Mucosa of descending colon (tissue), 3 donors: Measurements from ENCODE around the gene IL22RA2. TPM values are rescaled to one million over a fixed set of nuclear protein-coding genes. Genes with fewer than 3 reads are reported as not detected.

Experiments used
- ATAC-seq: fragments of 200-7000 bp; cut with Tn5 transposase; one replicate; pipeline ENCODE4 v1.9.1; 2020; ENCODE audit warnings: mild to moderate bottlenecking, moderate library complexity
- DNase-seq, 3 donors: peaks; one replicate each; pipeline ENCODE4 v3.0.0-alpha.2; 2020
- H3K36me3 ChIP-seq: fragments of 200-600 bp; one replicate; pipeline ENCODE4 v1.8.0; 2021; ENCODE audit warnings: low read depth, mild to moderate bottlenecking
- H3K4me1 ChIP-seq: fragments of 200-600 bp; one replicate; pipeline ENCODE4 v1.8.0; 2021; ENCODE audit warnings: low read depth, mild to moderate bottlenecking
- H3K4me3 ChIP-seq: fragments of 200-600 bp; one replicate; pipeline ENCODE4 v1.8.0; 2021; ENCODE audit warnings: mild to moderate bottlenecking
- H3K9me3 ChIP-seq: fragments of 200-600 bp; one replicate; pipeline ENCODE4 v1.8.0; 2021; ENCODE audit warnings: mild to moderate bottlenecking
- intact Hi-C, 2 donors: fragments of 100-400 bp; cut with DNase I in 1 of 2; cut with micrococcal nuclease in 1 of 2; formaldehyde crosslinking; loops; one replicate each; pipeline versions ENCODE4 v1.11.0 to v1.11.1; 2022; cut with DNase I, micrococcal nuclease
- total RNA-seq, 3 donors: library from RNA; stranded (reverse); fragmentation: NEBNext Ultra II Directional in 2 of 3; extraction: Animal tissue kit (Norgen Biotek cat#: 25700) in 2 of 3; gene quantifications; one replicate each; pipeline versions ENCODE4 v1.2.1 to v1.2.4, GENCODE V29; 2021 to 2023
- TF ChIP-seq, protein P1 (sequence below): fragments of 200-600 bp; IDR thresholded peaks from one replicate; pipeline ENCODE4 v1.8.0; 2022; ENCODE audit warnings: antibody characterized with exemption, mild to moderate bottlenecking
- donor health status: DM: no; HTN: no; CAD: no; lungs with moderate emphysema.
- donor health status: DM: no; HTN: no; CAD: no.
- donor health status: DM: no; HTN: yes; CAD: no.

The IL22RA2 gene
- total RNA-seq, 3 donors from 2014 or later: not detected

DNA sequence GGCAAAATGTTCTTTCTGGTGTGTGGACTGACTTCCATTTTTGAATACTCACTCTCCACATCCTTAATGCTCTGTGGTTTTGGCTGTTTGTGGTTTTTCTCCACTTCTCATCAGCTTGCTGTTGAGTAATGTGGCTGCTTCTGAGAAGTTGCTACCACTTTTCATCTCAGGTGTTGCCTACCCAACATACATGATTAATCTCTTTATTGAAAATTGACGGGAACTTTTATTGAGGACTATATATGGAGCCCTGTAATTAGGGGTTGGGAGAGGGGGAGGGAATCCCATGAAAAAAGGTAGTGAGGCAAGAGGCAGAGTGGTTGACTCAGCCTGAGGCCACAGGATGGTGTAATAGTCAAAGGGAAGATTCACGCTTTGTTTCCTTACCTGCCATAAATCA, 17.6 kb downstream of the IL22RA2 start:
- Histone ChIP-seq H3K4me3 (no peak overlapping the region), H3K9me3 (no peaks in the 10 kb centered on the region), H3K4me1 (no peaks in the 10 kb centered on the region), H3K36me3 (no peaks in the 10 kb centered on the region)
- DNase-seq: peak in 1 of 3 donors; percentile 14
- TF ChIP-seq, protein P1, sequence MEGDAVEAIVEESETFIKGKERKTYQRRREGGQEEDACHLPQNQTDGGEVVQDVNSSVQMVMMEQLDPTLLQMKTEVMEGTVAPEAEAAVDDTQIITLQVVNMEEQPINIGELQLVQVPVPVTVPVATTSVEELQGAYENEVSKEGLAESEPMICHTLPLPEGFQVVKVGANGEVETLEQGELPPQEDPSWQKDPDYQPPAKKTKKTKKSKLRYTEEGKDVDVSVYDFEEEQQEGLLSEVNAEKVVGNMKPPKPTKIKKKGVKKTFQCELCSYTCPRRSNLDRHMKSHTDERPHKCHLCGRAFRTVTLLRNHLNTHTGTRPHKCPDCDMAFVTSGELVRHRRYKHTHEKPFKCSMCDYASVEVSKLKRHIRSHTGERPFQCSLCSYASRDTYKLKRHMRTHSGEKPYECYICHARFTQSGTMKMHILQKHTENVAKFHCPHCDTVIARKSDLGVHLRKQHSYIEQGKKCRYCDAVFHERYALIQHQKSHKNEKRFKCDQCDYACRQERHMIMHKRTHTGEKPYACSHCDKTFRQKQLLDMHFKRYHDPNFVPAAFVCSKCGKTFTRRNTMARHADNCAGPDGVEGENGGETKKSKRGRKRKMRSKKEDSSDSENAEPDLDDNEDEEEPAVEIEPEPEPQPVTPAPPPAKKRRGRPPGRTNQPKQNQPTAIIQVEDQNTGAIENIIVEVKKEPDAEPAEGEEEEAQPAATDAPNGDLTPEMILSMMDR: no peak
- intact Hi-C loops: no loop called here
- peak; percentile 64 for ATAC-seq

DNA sequence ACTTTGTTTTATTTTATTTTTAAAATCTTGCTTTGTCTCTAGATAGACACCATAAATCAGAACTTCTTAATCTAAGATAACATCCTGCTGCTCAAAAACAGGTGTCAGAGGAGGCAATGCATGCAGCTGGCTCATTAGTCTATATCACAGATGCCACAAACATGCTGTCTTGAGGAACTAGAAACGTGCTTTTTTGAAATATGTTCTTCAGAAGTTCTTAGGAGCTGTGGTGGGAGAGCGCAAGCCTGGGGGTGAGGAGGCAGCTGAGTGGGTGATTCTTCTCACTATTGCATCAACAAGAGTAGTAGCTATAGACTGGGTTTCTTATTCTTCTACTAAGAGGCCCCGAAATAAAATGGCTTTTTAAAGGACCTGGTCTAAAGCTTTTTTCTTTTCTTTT, 23.4 kb downstream of the IL22RA2 start:
- intact Hi-C loops: no loop called here
- ATAC-seq: no peak
- H3K4me3 ChIP-seq: no peak overlapping the region
- DNase-seq: no peak
- no peaks in the 10 kb centered on the region for H3K4me1 ChIP-seq
- H3K9me3 ChIP-seq: no peaks in the 10 kb centered on the region
- TF ChIP-seq, protein P1: no peak
- H3K36me3 ChIP-seq: no peaks in the 10 kb centered on the region

DNA sequence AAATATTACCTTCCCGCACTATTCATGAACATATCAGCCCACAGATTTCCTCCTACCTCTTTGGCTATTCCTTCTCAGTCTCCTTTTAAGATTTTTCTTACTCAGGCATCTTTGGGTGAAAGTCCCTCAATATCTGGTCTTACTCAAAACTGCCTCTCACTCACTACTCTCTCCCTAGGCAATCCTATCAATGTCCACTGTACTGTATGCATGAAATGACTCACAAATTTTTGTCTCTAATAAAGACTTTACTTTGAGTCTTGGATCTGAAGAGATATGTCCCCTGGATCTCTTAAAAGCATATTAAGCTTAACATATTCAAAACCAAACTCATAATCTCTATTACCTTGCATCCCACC, 24.4 kb downstream of the IL22RA2 start:
- DNase-seq (no peak), ATAC-seq (no peak)
- no peaks in the 10 kb centered on the region for H3K9me3 ChIP-seq
- intact Hi-C loops: no loop called here
- H3K4me1 ChIP-seq: no peaks in the 10 kb centered on the region
- TF ChIP-seq, protein P1: no peak
- no peaks in the 10 kb centered on the region for H3K36me3 ChIP-seq
- H3K4me3 ChIP-seq: no peak overlapping the region

DNA sequence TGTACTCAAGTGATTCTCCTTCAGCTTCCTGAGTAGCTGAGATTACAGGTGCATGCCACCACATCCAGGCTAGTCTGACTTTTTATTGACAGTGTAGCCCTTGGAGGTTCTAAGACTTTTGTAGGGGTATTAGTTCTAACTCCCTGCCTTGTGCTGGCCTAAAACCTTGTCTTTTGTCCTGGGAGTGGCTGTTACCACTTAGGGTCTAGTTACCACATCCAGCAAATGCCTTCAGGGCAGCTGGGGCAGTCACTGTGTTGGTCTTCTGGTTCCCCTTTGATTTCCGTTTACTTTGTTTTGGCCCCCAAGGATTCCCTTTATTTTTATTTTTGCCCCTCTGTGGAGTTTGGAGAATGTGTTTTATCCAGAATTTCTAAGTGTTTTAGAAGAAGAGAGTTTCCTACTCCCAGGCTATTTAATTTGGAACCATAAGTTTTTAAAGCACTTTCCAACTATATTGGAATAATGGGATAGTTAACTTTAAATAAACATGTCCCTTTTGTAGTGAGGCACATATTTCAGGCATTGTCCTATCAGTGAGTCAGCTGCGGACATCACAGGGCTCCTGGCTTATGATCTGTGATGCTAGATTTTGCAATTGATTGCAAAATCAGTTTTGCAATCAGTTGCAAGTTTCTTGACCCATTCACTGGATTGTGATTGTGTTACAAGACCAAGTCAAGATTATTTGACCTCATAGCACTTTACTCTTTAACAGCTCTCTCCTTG, 25.0 kb downstream of the IL22RA2 start:
- intact Hi-C loops: no loop called here
- H3K4me1 ChIP-seq: no peaks in the 10 kb centered on the region
- ATAC-seq: peak; percentile 20
- no peaks in the 10 kb centered on the region for H3K9me3 ChIP-seq
- DNase-seq: no peak
- no peak overlapping the region for H3K4me3 ChIP-seq
- H3K36me3 ChIP-seq: no peaks in the 10 kb centered on the region
- TF ChIP-seq, protein P1: no peak

DNA sequence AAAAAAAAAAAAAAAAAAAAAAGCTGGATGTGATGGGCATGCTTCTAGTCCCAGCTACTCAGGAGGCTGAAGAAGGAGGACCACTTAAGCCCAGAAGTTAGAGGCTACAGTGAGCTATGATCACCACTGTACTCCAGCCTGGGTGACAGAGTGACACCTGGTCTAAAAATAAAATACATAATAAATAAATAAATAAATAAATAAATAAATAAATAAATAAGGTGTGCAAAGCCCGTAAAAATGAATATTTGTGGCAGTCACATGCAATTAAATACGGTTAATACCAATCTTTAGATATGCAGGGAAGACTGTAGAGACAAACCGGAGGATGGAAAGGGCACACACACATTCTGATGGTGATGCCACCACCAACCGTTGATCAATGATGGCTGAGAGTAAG, 26.2 kb downstream of the IL22RA2 start:
- ATAC-seq (no peak), DNase-seq (no peak)
- intact Hi-C loops: no loop called here
- no peaks in the 10 kb centered on the region for H3K4me1 ChIP-seq
- H3K4me3 ChIP-seq: no peak overlapping the region
- H3K36me3 ChIP-seq: no peaks in the 10 kb centered on the region
- TF ChIP-seq, protein P1: no peak
- H3K9me3 ChIP-seq: no peaks in the 10 kb centered on the region

DNA sequence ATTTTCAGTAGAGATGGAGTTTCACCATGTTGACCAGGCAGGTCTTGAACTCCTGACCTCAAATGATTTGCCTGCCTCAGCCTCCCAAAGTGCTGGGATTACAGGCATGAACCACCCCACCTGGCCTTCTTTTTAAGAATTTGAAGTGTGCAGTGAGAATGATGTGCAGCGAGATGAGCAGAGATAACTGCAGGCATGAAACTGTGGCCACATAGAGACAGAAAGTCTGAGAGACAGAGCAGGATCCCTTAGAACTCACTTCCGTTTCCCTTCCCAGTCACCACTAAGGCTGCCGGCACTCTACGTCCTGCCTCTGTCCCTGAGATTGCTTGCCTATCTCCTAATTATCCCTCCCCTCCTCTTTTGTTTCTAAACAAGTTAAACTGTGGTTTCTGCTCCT, 27.2 kb downstream of the IL22RA2 start:
- DNase-seq: no peak
- Histone ChIP-seq H3K9me3 (no peaks in the 10 kb centered on the region), H3K4me1 (no peaks in the 10 kb centered on the region), H3K4me3 (no peak overlapping the region), H3K36me3 (no peaks in the 10 kb centered on the region)
- no peak for ATAC-seq
- intact Hi-C loops: no loop called here
- TF ChIP-seq, protein P1: no peak
